VCaP (cell line): ENCODE results near the gene SPATS2L.
"Not testable (repeated sequence)": the region's sequence is repeated elsewhere in the genome, so short reads cannot be mapped to it uniquely, and the experiment has no call there.

Source experiments
- H3K27ac ChIP-seq: fragments of 450-650 bp; 2 replicates; pipeline ENCODE4 v1.5.1; 2017
- CTCF ChIP-seq: fragments of 450-650 bp; conservative IDR thresholded peaks from 2 replicates; pipeline ENCODE4 v1.5.1; 2017; ENCODE audit warnings: mild to moderate bottlenecking, moderate library complexity

SPATS2L gene

GRCh38 chr2:200336980-200337615, 30.6 kb downstream of the SPATS2L start:
- no peak overlapping the region for H3K27ac ChIP-seq
- no peak for TF ChIP-seq CTCF

GRCh38 chr2:200337621-200338020, 31.1 kb downstream of the SPATS2L start:
- no peak overlapping the region for H3K27ac ChIP-seq
- no peak for TF ChIP-seq CTCF

- H3K27ac ChIP-seq: no peak overlapping the region
- TF ChIP-seq CTCF: no peak
Measured at GRCh38 chr2:200338692-200339091, 32.2 kb downstream of the SPATS2L start.

- TF ChIP-seq CTCF: no peak
- H3K27ac ChIP-seq: no peak overlapping the region
Measured at GRCh38 chr2:200340508-200341224, 34.2 kb downstream of the SPATS2L start.

- no peak for TF ChIP-seq CTCF
- no peak overlapping the region for H3K27ac ChIP-seq
Measured at GRCh38 chr2:200341376-200341775, 34.9 kb downstream of the SPATS2L start.

GRCh38 chr2:200342235-200342634, 35.7 kb downstream of the SPATS2L start:
- H3K27ac ChIP-seq: no peak overlapping the region
- no peak for TF ChIP-seq CTCF

- no peak overlapping the region for H3K27ac ChIP-seq
- no peak for TF ChIP-seq CTCF
Measured at GRCh38 chr2:200342654-200343053, 36.2 kb downstream of the SPATS2L start.

GRCh38 chr2:200344202-200344601, 37.7 kb downstream of the SPATS2L start:
- H3K27ac ChIP-seq: not testable (repeated sequence)
